Pancreas (tissue), 10 donors: ENCODE data around the gene PDE7B. TPM values are rescaled to one million over a fixed set of nuclear protein-coding genes. Genes with fewer than 3 reads are reported as not detected.

Experiments
- ATAC-seq, 4 donors: fragments of 200-7000 bp; cut with Tn5 transposase; one replicate each; pipeline versions ENCODE4 v1.8.0 to v1.9.1; 2020; ENCODE audit warnings: mild to moderate bottlenecking in 4 of 4, moderate library complexity in 4 of 4
- DNase-seq, 6 donors: peaks; one replicate each; pipeline ENCODE4 v3.0.0-alpha.2; 2020
- FAIRE-seq: peaks from 2 replicates; lab custom pipeline; 2012; peaks lifted over from hg19 to GRCh38; lab: Jason Lieb, UNC
- H3K27ac ChIP-seq, 4 donors: fragments of 200-600 bp; sonication (generic); 1 replicate in 3 of 4; 2 replicates in 1 of 4; pipeline versions ENCODE4 v1.5.0 to v1.8.0; 2020
- H3K27me3 ChIP-seq, 4 donors: fragments of 200-600 bp; one replicate each; pipeline ENCODE4 v1.8.0; 2021
- H3K36me3 ChIP-seq, 3 donors: fragments of 200-600 bp; sonication (generic) in 1 of 3; one replicate each; pipeline versions ENCODE4 v1.5.0 to v1.8.0; 2020 to 2021
- H3K4me1 ChIP-seq, 3 donors: fragments of 200-600 bp; one replicate each; pipeline ENCODE4 v1.8.0; 2021
- H3K4me3 ChIP-seq, 4 donors: fragments of 200-600 bp; sonication (generic) in 2 of 4; one replicate each; pipeline versions ENCODE4 v1.5.0 to v1.8.0; 2020 to 2021
- H3K9me3 ChIP-seq, 4 donors: fragments of 200-600 bp; one replicate each; pipeline ENCODE4 v1.8.0; 2021
- WGBS, 2 donors: extraction: QIAGEN DNeasy Blood & Tissue Kit; methylation state at CpG; one replicate each; pipeline ENCODE4 v1.1.7; 2013; 5-methylcytosine and 5-hydroxymethylcytosine counted together
- intact Hi-C, 3 donors: fragments of 100-400 bp; cut with DNase I; formaldehyde crosslinking; loops; one replicate each; pipeline versions ENCODE4 v1.11.1 to v1.14.2; 2022
- polyA plus RNA-seq, 2 donors: library from polyadenylated mRNA; stranded (reverse); fragments of 200-250 nt; gene quantifications; one replicate each; pipeline ENCODE4 v1.2.3, GENCODE V29; 2013
- total RNA-seq, 6 donors: library from RNA; stranded (reverse); fragmentation: NEBNext Ultra II Directional in 4 of 6; extraction: Animal tissue kit (Norgen Biotek cat#: 25700) in 4 of 6; gene quantifications; one replicate each; pipeline versions ENCODE4 v1.2.1 to v1.2.4, GENCODE V29; 2021 to 2023
- TF ChIP-seq, protein P1 (sequence below), 4 donors: fragments of 200-600 bp; sonication (generic) in 3 of 4; IDR thresholded peaks; one replicate each; pipeline versions ENCODE4 v1.5.0 to v1.8.0; 2021; ENCODE audit warnings: antibody characterized with exemption in 4 of 4
- donor health status: healthy with polysubstance abuse.
- donor health status: DM: no; HTN: no; CAD: no; lungs with moderate emphysema.
- donor health status: DM: no; HTN: no; CAD: no.
- donor health status: control.
- donor health status: control.
- donor health status: Bipolar disorder and iron deficiency.
- donor health status: DM: yes; HTN: yes; CAD: no.
- donor health status: DM: no; HTN: no; CAD: no.
- donor health status: DM: no; HTN: no; CAD: no.
- donor health status: DM: yes; HTN: yes; CAD: no.

Gene PDE7B
- total and polyA plus RNA-seq, 8 donors, result 0.38 to 1.7 (median 0.76) TPM

DNA sequence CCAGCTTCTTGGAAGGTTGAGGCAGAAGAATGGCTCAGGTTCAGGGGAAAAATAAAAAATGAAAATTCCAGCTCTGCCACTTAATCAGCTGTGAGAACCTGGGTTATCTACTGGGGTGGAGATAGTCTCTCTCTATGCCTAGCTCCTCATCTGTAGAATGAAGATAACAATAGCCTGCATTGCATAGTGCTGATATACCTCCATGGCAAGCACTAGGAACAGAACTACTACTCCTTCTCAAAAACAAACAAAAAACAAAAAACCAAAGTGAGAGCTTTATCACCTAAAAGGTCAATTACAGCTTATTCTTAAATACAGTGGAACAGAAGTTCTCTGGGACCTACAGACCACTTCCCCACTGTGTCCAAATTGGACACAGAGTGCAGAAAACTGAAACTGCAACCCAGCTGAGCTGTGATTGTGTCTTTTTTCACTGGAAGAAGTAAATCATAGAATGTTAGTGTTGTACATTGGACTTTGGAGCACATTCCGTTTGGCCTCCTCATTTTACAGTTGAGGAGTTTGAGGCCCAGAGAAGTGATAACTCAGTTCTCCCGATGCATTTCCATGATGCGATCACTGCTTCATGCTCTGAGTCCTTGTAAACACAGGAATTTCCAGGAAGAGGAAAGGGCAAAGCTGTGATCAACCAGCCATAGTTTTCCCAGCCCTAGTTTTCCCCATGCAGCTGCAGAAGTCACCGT, 375.3 kb downstream of the PDE7B start:
- Histone ChIP-seq H3K27ac (no peak overlapping the region), H3K27me3 (no peaks in the 10 kb centered on the region), H3K9me3 (no peaks in the 10 kb centered on the region), H3K36me3 (no peaks in the 10 kb centered on the region), H3K4me1 (peaks cover 0 to 5% (median 0%) of the 10 kb centered on the region in 3 donors), H3K4me3 (peak overlapping the region in 2 of 4 donors; percentile 17 to 27)
- FAIRE-seq, result no peak
- intact Hi-C loops, result loop anchor here in 2 of 3 donors (5.0 to 10.0 kb wide), 2 partner anchors 692 to 695 kb away; no protein-coding TSS in a partner anchor
- peak; percentile 17 to 63 (median 58) for ATAC-seq
- TF ChIP-seq, protein P1, sequence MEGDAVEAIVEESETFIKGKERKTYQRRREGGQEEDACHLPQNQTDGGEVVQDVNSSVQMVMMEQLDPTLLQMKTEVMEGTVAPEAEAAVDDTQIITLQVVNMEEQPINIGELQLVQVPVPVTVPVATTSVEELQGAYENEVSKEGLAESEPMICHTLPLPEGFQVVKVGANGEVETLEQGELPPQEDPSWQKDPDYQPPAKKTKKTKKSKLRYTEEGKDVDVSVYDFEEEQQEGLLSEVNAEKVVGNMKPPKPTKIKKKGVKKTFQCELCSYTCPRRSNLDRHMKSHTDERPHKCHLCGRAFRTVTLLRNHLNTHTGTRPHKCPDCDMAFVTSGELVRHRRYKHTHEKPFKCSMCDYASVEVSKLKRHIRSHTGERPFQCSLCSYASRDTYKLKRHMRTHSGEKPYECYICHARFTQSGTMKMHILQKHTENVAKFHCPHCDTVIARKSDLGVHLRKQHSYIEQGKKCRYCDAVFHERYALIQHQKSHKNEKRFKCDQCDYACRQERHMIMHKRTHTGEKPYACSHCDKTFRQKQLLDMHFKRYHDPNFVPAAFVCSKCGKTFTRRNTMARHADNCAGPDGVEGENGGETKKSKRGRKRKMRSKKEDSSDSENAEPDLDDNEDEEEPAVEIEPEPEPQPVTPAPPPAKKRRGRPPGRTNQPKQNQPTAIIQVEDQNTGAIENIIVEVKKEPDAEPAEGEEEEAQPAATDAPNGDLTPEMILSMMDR (IDR thresholded peaks at IDR 0.05), result no peak
- WGBS, 2 donors, result 80 to 84% methylated on average over 4 of the region's 4 CpGs
- no peak for DNase-seq

DNA sequence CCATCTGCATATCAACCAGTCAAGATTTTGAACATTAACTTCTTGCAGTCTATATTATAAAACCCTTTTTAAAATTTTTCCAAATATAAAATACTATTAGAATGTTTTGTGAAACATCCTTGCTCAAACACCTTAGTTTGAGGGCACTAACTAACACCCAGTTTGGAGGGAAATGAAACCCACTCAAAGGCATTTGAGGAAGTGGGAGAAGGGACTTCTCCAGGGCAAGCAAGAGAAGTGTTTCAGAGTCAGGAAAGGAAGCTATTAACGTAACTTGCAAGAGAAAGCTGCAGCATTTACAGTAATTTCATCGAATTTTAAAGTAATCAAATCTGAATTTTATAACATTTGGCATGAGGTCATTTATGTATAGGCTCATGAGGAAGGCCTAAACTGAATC, 377.3 kb downstream of the PDE7B start:
- TF ChIP-seq, protein P1 (IDR thresholded peaks at IDR 0.05), result no peak
- no peak overlapping the region for H3K4me3 ChIP-seq
- DNase-seq, result no peak
- no peaks in the 10 kb centered on the region for H3K9me3 ChIP-seq
- intact Hi-C loops, result loop anchor here in 2 of 3 donors (5.0 to 10.0 kb wide), 2 partner anchors 694 to 697 kb away; no protein-coding TSS in a partner anchor
- ATAC-seq, result no peak
- WGBS, 2 donors, result 89 to 91% methylated on average over 2 of the region's 2 CpGs
- no peak for FAIRE-seq
- H3K27me3 ChIP-seq, result no peaks in the 10 kb centered on the region
- no peaks in the 10 kb centered on the region for H3K36me3 ChIP-seq
- peaks cover 0 to 5% (median 0%) of the 10 kb centered on the region in 3 donors for H3K4me1 ChIP-seq
- H3K27ac ChIP-seq, result no peak overlapping the region

DNA sequence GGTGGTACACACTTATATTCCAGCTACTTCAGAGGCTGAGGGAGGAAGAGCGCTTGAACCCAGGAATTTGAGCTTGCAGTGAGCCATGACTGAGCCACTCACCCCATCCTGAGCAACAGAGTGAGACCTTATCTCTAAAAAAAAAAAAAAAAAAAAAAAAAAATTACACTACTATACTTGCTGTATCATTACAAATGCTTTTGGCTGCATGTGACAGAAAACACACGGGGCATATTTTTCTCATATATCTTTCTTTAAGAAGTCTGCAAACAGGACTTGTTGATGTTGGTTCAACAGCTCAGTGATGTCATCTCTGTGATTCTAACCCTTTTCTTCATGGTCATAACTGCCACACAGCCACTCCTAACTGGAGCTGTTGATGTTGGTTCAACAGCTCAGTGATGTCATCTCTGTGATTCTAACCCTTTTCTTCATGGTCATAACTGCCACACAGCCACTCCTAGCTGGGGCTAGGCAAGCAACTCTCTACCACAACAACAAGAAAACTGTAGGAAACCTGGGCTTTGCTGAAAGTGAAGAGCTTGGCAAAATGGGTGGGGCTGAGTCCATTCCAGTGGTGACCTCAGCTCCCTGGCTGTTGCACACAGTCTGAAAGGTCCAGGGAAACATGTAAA, 378.8 kb downstream of the PDE7B start:
- Histone ChIP-seq H3K4me3 (no peak overlapping the region), H3K4me1 (peaks cover 0 to 5% (median 0%) of the 10 kb centered on the region in 3 donors), H3K27me3 (no peaks in the 10 kb centered on the region), H3K27ac (no peak overlapping the region), H3K36me3 (no peaks in the 10 kb centered on the region), H3K9me3 (no peaks in the 10 kb centered on the region)
- ATAC-seq (peak in 2 of 4 donors; percentile 33 to 35), DNase-seq (no peak), FAIRE-seq (no peak)
- TF ChIP-seq, protein P1 (IDR thresholded peaks at IDR 0.05), result no peak
- 74% methylated on average over 2 of the region's 2 CpGs for WGBS, 2 donors
- intact Hi-C loops, result loop anchor here in 1 of 3 donors (10.0 kb wide), 1 partner anchor 696 kb away; no protein-coding TSS in a partner anchor

DNA sequence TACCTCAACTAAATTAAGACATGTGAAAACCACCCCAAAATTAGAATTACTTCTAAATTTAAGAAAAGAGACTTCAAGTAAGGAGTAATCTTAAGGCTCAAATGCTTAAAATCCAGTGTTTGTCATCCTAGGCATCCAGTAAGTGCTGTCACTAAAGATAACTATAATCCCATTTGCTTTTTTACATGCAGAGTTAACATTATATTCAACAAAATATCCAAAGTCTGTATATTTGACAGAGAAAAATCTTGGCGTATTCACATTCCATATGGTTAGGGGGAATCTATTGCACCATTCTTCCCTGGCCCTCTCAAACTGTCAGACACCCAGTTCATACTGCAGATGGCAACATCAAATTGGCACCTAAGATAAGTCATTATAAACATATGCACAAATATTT, 381.2 kb downstream of the PDE7B start:
- intact Hi-C loops, result loop anchor here in 1 of 3 donors (10.0 kb wide), 1 partner anchor 698 kb away; no protein-coding TSS in a partner anchor
- ATAC-seq, result no peak
- no peak for FAIRE-seq

More for the DNA sequence above, 381.2 kb downstream of the PDE7B start:
- DNase-seq, result no peak
- TF ChIP-seq, protein P1 (IDR thresholded peaks at IDR 0.05), result no peak
- 87 to 91% methylated on average over 1 of the region's 1 CpG for WGBS, 2 donors
- Histone ChIP-seq H3K4me1 (no peaks in the 10 kb centered on the region), H3K36me3 (no peaks in the 10 kb centered on the region), H3K27ac (no peak overlapping the region), H3K4me3 (no peak overlapping the region), H3K9me3 (no peaks in the 10 kb centered on the region), H3K27me3 (no peaks in the 10 kb centered on the region)
